Ectodermal cell (in vitro differentiated cells): ENCODE measurements around the gene TCEANC2.

Experiments
- H3K27ac ChIP-seq: 2 replicates; pipeline ENCODE4 v1.7.0; 2013; ENCODE audit warnings: mild to moderate bottlenecking, low read depth, low read length; ENCODE audit not compliant: insufficient read depth, poor library complexity, severe bottlenecking
- H3K27me3 ChIP-seq: 2 replicates; pipeline ENCODE4 v1.7.0; 2013; ENCODE audit warnings: mild to moderate bottlenecking, low read length; ENCODE audit not compliant: insufficient read depth, control insufficient read depth, poor library complexity, severe bottlenecking
- H3K36me3 ChIP-seq: one replicate; pipeline ENCODE4 v1.7.0; 2013; ENCODE audit warnings: low read length; ENCODE audit not compliant: control insufficient read depth, insufficient read depth
- H3K4me1 ChIP-seq: one replicate; pipeline ENCODE4 v1.7.0; 2013; ENCODE audit warnings: low read length; ENCODE audit not compliant: control insufficient read depth, insufficient read depth
- H3K4me3 ChIP-seq: 2 replicates; pipeline ENCODE4 v1.7.0; 2013; ENCODE audit warnings: low read depth, low read length, control low read depth; ENCODE audit not compliant: insufficient read depth
- H3K9me3 ChIP-seq: 2 replicates; pipeline ENCODE4 v1.7.0; 2013; ENCODE audit warnings: mild to moderate bottlenecking, low read length, moderate library complexity; ENCODE audit not compliant: control insufficient read depth
- WGBS, 2 experiments: methylation state at CpG; one replicate each; pipeline ENCODE4 v1.1.7; 2013; ENCODE audit warnings: missing lambda C conversion rate in 2 of 2; 5-methylcytosine and 5-hydroxymethylcytosine counted together

Gene TCEANC2

GRCh38 chr1:54134295-54134694 is 80.9 kb downstream of the TCEANC2 start:
- Histone ChIP-seq H3K27me3 (no peaks in the 10 kb centered on the region), H3K27ac (no peak overlapping the region), H3K4me1 (peaks cover 42% of the 10 kb centered on the region), H3K9me3 (no peaks in the 10 kb centered on the region), H3K4me3 (no peak overlapping the region), H3K36me3 (no peaks in the 10 kb centered on the region)
- WGBS, 2 experiments: 70 to 73% methylated on average over 6 of the region's 6 CpGs

- peaks cover 42% of the 10 kb centered on the region for H3K4me1 ChIP-seq
- WGBS, 2 experiments: 22 to 28% methylated on average over 5 of the region's 5 CpGs
- peak overlapping the region; percentile 0 for H3K4me3 ChIP-seq
- no peaks in the 10 kb centered on the region for H3K27me3 ChIP-seq
- no peaks in the 10 kb centered on the region for H3K36me3 ChIP-seq
- H3K9me3 ChIP-seq: no peaks in the 10 kb centered on the region
- peak overlapping the region; percentile 86 for H3K27ac ChIP-seq
Observed at GRCh38 chr1:54135436-54136120, 82.2 kb downstream of the TCEANC2 start.

- H3K27ac ChIP-seq: peak overlapping the region; percentile 86
- H3K4me3 ChIP-seq: no peak overlapping the region
- H3K4me1 ChIP-seq: peaks cover 42% of the 10 kb centered on the region
- 75 to 77% methylated on average over 16 to 17 of the region's 17 CpGs for WGBS, 2 experiments
- H3K36me3 ChIP-seq: no peaks in the 10 kb centered on the region
- no peaks in the 10 kb centered on the region for H3K9me3 ChIP-seq
- no peaks in the 10 kb centered on the region for H3K27me3 ChIP-seq
Observed at GRCh38 chr1:54136269-54136896, 83.0 kb downstream of the TCEANC2 start.

GRCh38 chr1:54136963-54137533 is 83.6 kb downstream of the TCEANC2 start:
- H3K27ac ChIP-seq: no peak overlapping the region
- 64 to 76% methylated on average over 7 of the region's 7 CpGs for WGBS, 2 experiments
- no peaks in the 10 kb centered on the region for H3K27me3 ChIP-seq
- peaks cover 42% of the 10 kb centered on the region for H3K4me1 ChIP-seq
- H3K36me3 ChIP-seq: no peaks in the 10 kb centered on the region
- H3K9me3 ChIP-seq: no peaks in the 10 kb centered on the region
- no peak overlapping the region for H3K4me3 ChIP-seq

- H3K4me3 ChIP-seq: no peak overlapping the region
- no peaks in the 10 kb centered on the region for H3K9me3 ChIP-seq
- 62 to 66% methylated on average over 10 of the region's 10 CpGs for WGBS, 2 experiments
- H3K36me3 ChIP-seq: no peaks in the 10 kb centered on the region
- H3K27me3 ChIP-seq: no peaks in the 10 kb centered on the region
- H3K4me1 ChIP-seq: peaks cover 42% of the 10 kb centered on the region
- no peak overlapping the region for H3K27ac ChIP-seq
Observed at GRCh38 chr1:54137534-54138061, 84.2 kb downstream of the TCEANC2 start.

GRCh38 chr1:54138994-54139393 is 85.6 kb downstream of the TCEANC2 start:
- H3K4me3 ChIP-seq: no peak overlapping the region
- 93 to 96% methylated on average over 1 of the region's 1 CpG for WGBS, 2 experiments
- peaks cover 42% of the 10 kb centered on the region for H3K4me1 ChIP-seq
- no peaks in the 10 kb centered on the region for H3K9me3 ChIP-seq
- H3K36me3 ChIP-seq: no peaks in the 10 kb centered on the region
- no peaks in the 10 kb centered on the region for H3K27me3 ChIP-seq
- H3K27ac ChIP-seq: no peak overlapping the region

- Histone ChIP-seq H3K9me3 (no peaks in the 10 kb centered on the region), H3K36me3 (no peaks in the 10 kb centered on the region), H3K27me3 (no peaks in the 10 kb centered on the region), H3K4me3 (no peak overlapping the region), H3K4me1 (peaks cover 37% of the 10 kb centered on the region), H3K27ac (no peak overlapping the region)
- 96% methylated on average over 12 of the region's 12 CpGs for WGBS, 2 experiments
Observed at GRCh38 chr1:54139711-54140110, 86.3 kb downstream of the TCEANC2 start.

GRCh38 chr1:54142146-54142900 is 88.9 kb downstream of the TCEANC2 start:
- H3K27me3 ChIP-seq: no peaks in the 10 kb centered on the region
- H3K9me3 ChIP-seq: no peaks in the 10 kb centered on the region
- H3K36me3 ChIP-seq: no peaks in the 10 kb centered on the region
- H3K4me3 ChIP-seq: no peak overlapping the region
- peaks cover 11% of the 10 kb centered on the region for H3K4me1 ChIP-seq
- no peak overlapping the region for H3K27ac ChIP-seq
- WGBS, 2 experiments: 85% methylated on average over 9 of the region's 9 CpGs

- Histone ChIP-seq H3K4me3 (no peak overlapping the region), H3K27me3 (no peaks in the 10 kb centered on the region), H3K27ac (no peak overlapping the region), H3K9me3 (no peaks in the 10 kb centered on the region), H3K4me1 (no peaks in the 10 kb centered on the region), H3K36me3 (no peaks in the 10 kb centered on the region)
- 97% methylated on average over 11 of the region's 11 CpGs for WGBS, 2 experiments
Observed at GRCh38 chr1:54144366-54144765, 91.0 kb downstream of the TCEANC2 start.

- 96 to 97% methylated on average over 2 to 3 of the region's 3 CpGs for WGBS, 2 experiments
- H3K9me3 ChIP-seq: no peaks in the 10 kb centered on the region
- H3K27me3 ChIP-seq: no peaks in the 10 kb centered on the region
- no peaks in the 10 kb centered on the region for H3K4me1 ChIP-seq
- H3K36me3 ChIP-seq: no peaks in the 10 kb centered on the region
- no peak overlapping the region for H3K4me3 ChIP-seq
- no peak overlapping the region for H3K27ac ChIP-seq
Observed at GRCh38 chr1:54149734-54150133, 96.3 kb downstream of the TCEANC2 start.
